Aorta (tissue), 5 donors: Measurements from ENCODE around the gene MAPT. TPM values are rescaled to one million over a fixed set of nuclear protein-coding genes. Genes with fewer than 3 reads are reported as not detected.
"Not testable (repeated sequence)": the region's sequence is repeated elsewhere in the genome, so short reads cannot be mapped to it uniquely, and the experiment has no call there.

Source experiments
- ATAC-seq: fragments of 200-7000 bp; cut with Tn5 transposase; one replicate; pipeline ENCODE4 v1.9.1; 2022; ENCODE audit warnings: moderate library complexity; ENCODE audit not compliant: low FRiP score
- DNase-seq, 2 donors: peaks; one replicate each; pipeline ENCODE4 v3.0.0-alpha.2; 2020
- H3K27ac ChIP-seq, 2 donors: one replicate each; pipeline ENCODE4 v1.5.1; 2013; ENCODE audit warnings: low read length in 2 of 2, mild to moderate bottlenecking in 2 of 2, moderate library complexity in 2 of 2, control low read depth in 1 of 2, inconsistent platforms in 1 of 2, low read depth in 1 of 2
- H3K27me3 ChIP-seq, 2 donors: one replicate each; pipeline ENCODE4 v1.6.1; 2013; ENCODE audit warnings: control low read depth in 1 of 2, low read length in 1 of 2, mild to moderate bottlenecking in 1 of 2, moderate library complexity in 1 of 2; ENCODE audit not compliant: insufficient read depth in 2 of 2, control insufficient read depth in 1 of 2
- H3K36me3 ChIP-seq, 2 donors: one replicate each; pipeline ENCODE4 v1.6.1; 2013; ENCODE audit warnings: control low read depth in 1 of 2, low read length in 1 of 2, mild to moderate bottlenecking in 1 of 2; ENCODE audit not compliant: insufficient read depth in 2 of 2, control insufficient read depth in 1 of 2
- H3K4me1 ChIP-seq, 2 donors: one replicate each; pipeline ENCODE4 v1.6.1; 2013; ENCODE audit warnings: low read length in 2 of 2, control low read depth in 1 of 2, mild to moderate bottlenecking in 1 of 2, moderate library complexity in 1 of 2; ENCODE audit not compliant: insufficient read depth in 2 of 2, control insufficient read depth in 1 of 2
- H3K4me3 ChIP-seq, 2 donors: one replicate each; pipeline ENCODE4 v1.5.1; 2013; ENCODE audit warnings: low read length in 2 of 2, control low read depth in 1 of 2, mild to moderate bottlenecking in 1 of 2
- H3K9me3 ChIP-seq: one replicate; pipeline ENCODE4 v1.6.1; 2013; ENCODE audit warnings: mild to moderate bottlenecking, low read length; ENCODE audit not compliant: control insufficient read depth
- WGBS, 2 donors: extraction: QIAGEN DNeasy Blood & Tissue Kit; methylation state at CpG; one replicate each; pipeline ENCODE4 v1.1.7; 2013; 5-methylcytosine and 5-hydroxymethylcytosine counted together
- intact Hi-C, 2 donors: fragments of 100-400 bp; cut with DNase I; formaldehyde crosslinking; loops; one replicate each; pipeline versions ENCODE4 v1.14.2 to v1.15.0; 2022
- polyA plus RNA-seq, 2 donors: library from polyadenylated mRNA; stranded (reverse); fragments of 200-250 nt; gene quantifications; one replicate each; pipeline ENCODE4 v1.2.3, GENCODE V29; 2013
- total RNA-seq, 2 donors: library from RNA; stranded (reverse); fragmentation: NEBNext Ultra II Directional; extraction: Animal tissue kit (Norgen Biotek cat#: 25700); gene quantifications; one replicate each; pipeline ENCODE4 v1.2.1, GENCODE V29; 2021
- donor health status: healthy with polysubstance abuse.
- donor health status: Bipolar disorder and iron deficiency.
- donor health status: DM: no; HTN: no; CAD: no.
- donor health status: DM: no; HTN: no; CAD: no.
- donor health status: DM: yes; HTN: yes; CAD: no.

MAPT gene
- total and polyA plus RNA-seq, 4 donors, result 0.13 to 3.9 (median 0.90) TPM

DNA sequence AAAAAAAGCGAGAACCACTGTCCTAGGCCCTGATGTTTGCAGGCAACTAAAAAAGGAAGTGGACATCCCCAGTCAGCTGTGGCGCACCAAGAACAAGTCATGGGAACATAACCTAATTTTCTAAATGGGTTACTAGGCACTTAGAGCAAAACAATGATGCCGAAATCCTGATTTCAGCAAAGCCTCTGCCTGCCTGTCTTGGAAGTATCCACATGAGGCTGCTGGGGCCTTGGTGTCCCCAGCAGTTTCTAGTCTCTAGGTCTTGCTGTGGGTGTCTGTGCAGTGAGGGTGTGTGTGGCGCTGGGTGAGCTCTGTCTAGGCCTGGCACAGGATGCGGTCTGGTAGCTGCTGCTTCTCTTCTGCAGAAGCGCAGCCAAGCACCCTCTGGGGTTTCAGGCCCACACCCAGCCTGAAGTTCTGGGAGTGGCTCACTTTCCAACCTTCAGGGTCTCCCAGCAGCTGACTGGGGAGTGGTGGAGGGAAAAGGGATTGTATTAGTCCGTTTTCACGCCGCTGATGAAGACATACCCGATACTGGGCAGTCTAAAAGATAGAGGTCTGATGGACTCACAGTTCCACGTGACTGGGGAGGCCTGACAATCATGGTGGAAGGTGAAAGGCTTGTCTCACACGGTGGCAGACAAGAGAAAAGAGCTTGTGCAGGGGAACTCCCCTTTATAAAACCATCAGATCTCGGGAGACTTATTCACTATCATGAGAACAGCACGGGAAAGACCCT lies 125.8 kb downstream of the MAPT start:
- Histone ChIP-seq H3K9me3 (no peaks in the 10 kb centered on the region), H3K4me3 (no peak overlapping the region), H3K27ac (no peak overlapping the region), H3K4me1 (no peaks in the 10 kb centered on the region), H3K27me3 (no peaks in the 10 kb centered on the region), H3K36me3 (no peaks in the 10 kb centered on the region)
- WGBS, 2 donors, result 90 to 92% methylated on average over 14 of the region's 14 CpGs
- DNase-seq (peak in 1 of 2 donors; percentile 61), ATAC-seq (no peak)
- intact Hi-C loops, result no loop called here

DNA sequence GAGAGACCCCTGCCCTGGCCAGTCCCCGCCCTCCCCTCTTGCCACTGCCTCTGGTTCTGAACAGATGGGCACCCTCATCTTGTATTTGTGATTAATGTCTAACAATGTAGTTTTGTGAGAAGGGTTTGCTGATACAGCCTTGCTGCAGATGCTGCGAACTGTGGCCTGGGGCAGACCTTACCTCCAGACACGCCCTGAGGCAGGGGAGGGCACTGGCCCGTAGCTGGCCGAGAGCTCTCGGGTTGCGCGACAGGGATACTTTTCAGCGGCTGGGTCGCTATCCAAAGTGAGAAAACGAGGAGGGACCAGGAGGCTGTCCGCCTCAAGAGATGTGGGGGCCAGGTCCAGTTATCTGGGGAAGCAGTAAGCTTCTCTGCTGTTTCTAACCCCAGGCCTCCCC lies 126.6 kb downstream of the MAPT start:
- Histone ChIP-seq H3K27me3 (no peaks in the 10 kb centered on the region), H3K9me3 (no peaks in the 10 kb centered on the region), H3K4me3 (no peak overlapping the region), H3K36me3 (no peaks in the 10 kb centered on the region), H3K4me1 (no peaks in the 10 kb centered on the region), H3K27ac (no peak overlapping the region)
- WGBS, 2 donors, result 86 to 89% methylated on average over 12 of the region's 12 CpGs
- DNase-seq, result no peak
- ATAC-seq, result no peak
- intact Hi-C loops, result no loop called here

DNA sequence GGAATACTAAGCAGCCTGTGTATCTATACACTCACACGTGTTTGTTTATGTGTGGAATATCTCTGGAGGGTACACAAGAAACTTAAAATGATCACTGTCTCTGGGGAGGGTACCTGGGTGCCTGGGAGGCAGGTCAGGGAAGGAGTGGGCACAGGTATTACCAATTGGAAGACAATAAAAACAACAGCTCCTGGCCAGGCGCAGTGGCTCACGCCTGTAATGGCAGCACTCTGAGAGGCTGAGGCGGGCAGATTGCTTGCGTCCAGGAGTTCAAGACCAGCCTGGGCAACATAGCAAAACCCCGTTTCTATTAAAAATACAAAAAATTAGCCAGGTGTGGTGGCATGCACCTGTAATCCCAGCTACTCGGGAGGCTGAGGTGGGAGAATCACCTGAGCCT lies 129.0 kb downstream of the MAPT start:
- WGBS, 2 donors, result 90% methylated on average over 7 of the region's 7 CpGs
- DNase-seq, H3K36me3 ChIP-seq, H3K9me3 ChIP-seq, H3K4me3 ChIP-seq, H3K4me1 ChIP-seq, H3K27ac ChIP-seq, ATAC-seq, intact Hi-C loops, H3K27me3 ChIP-seq: not testable (repeated sequence)

DNA sequence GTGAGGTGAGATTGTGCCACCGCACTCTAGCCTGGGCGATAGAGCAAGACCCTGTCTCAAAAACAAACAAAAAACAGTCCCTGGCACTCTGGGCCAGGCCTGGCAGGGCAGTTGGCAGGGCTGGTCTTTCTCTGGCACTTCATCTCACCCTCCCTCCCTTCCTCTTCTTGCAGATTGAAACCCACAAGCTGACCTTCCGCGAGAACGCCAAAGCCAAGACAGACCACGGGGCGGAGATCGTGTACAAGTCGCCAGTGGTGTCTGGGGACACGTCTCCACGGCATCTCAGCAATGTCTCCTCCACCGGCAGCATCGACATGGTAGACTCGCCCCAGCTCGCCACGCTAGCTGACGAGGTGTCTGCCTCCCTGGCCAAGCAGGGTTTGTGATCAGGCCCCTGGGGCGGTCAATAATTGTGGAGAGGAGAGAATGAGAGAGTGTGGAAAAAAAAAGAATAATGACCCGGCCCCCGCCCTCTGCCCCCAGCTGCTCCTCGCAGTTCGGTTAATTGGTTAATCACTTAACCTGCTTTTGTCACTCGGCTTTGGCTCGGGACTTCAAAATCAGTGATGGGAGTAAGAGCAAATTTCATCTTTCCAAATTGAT lies 129.5 kb downstream of the MAPT start:
- 83 to 87% methylated on average over 21 to 24 of the region's 24 CpGs for WGBS, 2 donors
- no peaks in the 10 kb centered on the region for H3K27me3 ChIP-seq
- no peak for DNase-seq

DNA sequence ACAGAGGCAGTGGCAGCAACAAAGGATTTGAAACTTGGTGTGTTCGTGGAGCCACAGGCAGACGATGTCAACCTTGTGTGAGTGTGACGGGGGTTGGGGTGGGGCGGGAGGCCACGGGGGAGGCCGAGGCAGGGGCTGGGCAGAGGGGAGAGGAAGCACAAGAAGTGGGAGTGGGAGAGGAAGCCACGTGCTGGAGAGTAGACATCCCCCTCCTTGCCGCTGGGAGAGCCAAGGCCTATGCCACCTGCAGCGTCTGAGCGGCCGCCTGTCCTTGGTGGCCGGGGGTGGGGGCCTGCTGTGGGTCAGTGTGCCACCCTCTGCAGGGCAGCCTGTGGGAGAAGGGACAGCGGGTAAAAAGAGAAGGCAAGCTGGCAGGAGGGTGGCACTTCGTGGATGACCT lies 130.2 kb downstream of the MAPT start:
- no peak for ATAC-seq
- intact Hi-C loops, result no loop called here

More for the DNA sequence above, 129.5 kb downstream of the MAPT start:
- ATAC-seq, result no peak
- H3K9me3 ChIP-seq, result no peaks in the 10 kb centered on the region
- intact Hi-C loops, result no loop called here
- H3K27ac ChIP-seq, result no peak overlapping the region
- no peaks in the 10 kb centered on the region for H3K4me1 ChIP-seq
- H3K36me3 ChIP-seq, result peaks cover 0 to 1% of the 10 kb centered on the region in 2 donors
- no peak overlapping the region for H3K4me3 ChIP-seq

GRCh38 chr17:46025060-46025459 lies 130.7 kb downstream of the MAPT start:
- no peaks in the 10 kb centered on the region for H3K27me3 ChIP-seq
- DNase-seq (no peak), ATAC-seq (no peak)
- H3K4me3 ChIP-seq, result no peak overlapping the region
- H3K4me1 ChIP-seq, result no peaks in the 10 kb centered on the region
- H3K27ac ChIP-seq, result no peak overlapping the region
- H3K36me3 ChIP-seq, result peaks cover 0 to 1% of the 10 kb centered on the region in 2 donors
- intact Hi-C loops, result no loop called here
- 84 to 87% methylated on average over 10 of the region's 10 CpGs for WGBS, 2 donors
- H3K9me3 ChIP-seq, result no peaks in the 10 kb centered on the region

More for the DNA sequence above, 130.2 kb downstream of the MAPT start:
- H3K27me3 ChIP-seq, result no peaks in the 10 kb centered on the region
- no peak for DNase-seq
- H3K36me3 ChIP-seq, result peaks cover 0 to 1% of the 10 kb centered on the region in 2 donors
- H3K9me3 ChIP-seq, result no peaks in the 10 kb centered on the region
- 79% methylated on average over 14 of the region's 14 CpGs for WGBS, 2 donors
- H3K27ac ChIP-seq, result no peak overlapping the region
- no peaks in the 10 kb centered on the region for H3K4me1 ChIP-seq
- H3K4me3 ChIP-seq, result no peak overlapping the region

DNA sequence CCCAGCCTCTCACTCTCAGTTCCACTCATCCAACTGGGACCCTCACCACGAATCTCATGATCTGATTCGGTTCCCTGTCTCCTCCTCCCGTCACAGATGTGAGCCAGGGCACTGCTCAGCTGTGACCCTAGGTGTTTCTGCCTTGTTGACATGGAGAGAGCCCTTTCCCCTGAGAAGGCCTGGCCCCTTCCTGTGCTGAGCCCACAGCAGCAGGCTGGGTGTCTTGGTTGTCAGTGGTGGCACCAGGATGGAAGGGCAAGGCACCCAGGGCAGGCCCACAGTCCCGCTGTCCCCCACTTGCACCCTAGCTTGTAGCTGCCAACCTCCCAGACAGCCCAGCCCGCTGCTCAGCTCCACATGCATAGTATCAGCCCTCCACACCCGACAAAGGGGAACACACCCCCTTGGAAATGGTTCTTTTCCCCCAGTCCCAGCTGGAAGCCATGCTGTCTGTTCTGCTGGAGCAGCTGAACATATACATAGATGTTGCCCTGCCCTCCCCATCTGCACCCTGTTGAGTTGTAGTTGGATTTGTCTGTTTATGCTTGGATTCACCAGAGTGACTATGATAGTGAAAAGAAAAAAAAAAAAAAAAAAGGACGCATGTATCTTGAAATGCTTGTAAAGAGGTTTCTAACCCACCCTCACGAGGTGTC lies 131.3 kb downstream of the MAPT start:
- ATAC-seq, result no peak
- no peak overlapping the region for H3K27ac ChIP-seq
- WGBS, 2 donors, result 84 to 87% methylated on average over 8 of the region's 8 CpGs
- H3K36me3 ChIP-seq, result peaks cover 0 to 1% of the 10 kb centered on the region in 2 donors
- H3K4me3 ChIP-seq, result no peak overlapping the region
- no peaks in the 10 kb centered on the region for H3K4me1 ChIP-seq
- H3K9me3 ChIP-seq, result no peaks in the 10 kb centered on the region
- no peaks in the 10 kb centered on the region for H3K27me3 ChIP-seq
- no peak for DNase-seq
- intact Hi-C loops, result no loop called here

DNA sequence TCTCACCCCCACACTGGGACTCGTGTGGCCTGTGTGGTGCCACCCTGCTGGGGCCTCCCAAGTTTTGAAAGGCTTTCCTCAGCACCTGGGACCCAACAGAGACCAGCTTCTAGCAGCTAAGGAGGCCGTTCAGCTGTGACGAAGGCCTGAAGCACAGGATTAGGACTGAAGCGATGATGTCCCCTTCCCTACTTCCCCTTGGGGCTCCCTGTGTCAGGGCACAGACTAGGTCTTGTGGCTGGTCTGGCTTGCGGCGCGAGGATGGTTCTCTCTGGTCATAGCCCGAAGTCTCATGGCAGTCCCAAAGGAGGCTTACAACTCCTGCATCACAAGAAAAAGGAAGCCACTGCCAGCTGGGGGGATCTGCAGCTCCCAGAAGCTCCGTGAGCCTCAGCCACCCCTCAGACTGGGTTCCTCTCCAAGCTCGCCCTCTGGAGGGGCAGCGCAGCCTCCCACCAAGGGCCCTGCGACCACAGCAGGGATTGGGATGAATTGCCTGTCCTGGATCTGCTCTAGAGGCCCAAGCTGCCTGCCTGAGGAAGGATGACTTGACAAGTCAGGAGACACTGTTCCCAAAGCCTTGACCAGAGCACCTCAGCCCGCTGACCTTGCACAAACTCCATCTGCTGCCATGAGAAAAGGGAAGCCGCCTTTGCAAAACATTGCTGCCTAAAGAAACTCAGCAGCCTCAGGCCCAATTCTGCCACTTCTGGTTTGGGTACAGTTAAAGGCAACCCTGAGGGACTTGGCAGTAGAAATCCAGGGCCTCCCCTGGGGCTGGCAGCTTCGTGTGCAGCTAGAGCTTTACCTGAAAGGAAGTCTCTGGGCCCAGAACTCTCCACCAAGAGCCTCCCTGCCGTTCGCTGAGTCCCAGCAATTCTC lies 132.1 kb downstream of the MAPT start:
- Histone ChIP-seq H3K36me3 (peaks cover 0 to 1% of the 10 kb centered on the region in 2 donors), H3K4me3 (no peak overlapping the region), H3K27ac (no peak overlapping the region), H3K4me1 (no peaks in the 10 kb centered on the region), H3K9me3 (no peaks in the 10 kb centered on the region), H3K27me3 (no peaks in the 10 kb centered on the region)
- WGBS, 2 donors, result 75 to 79% methylated on average over 17 of the region's 17 CpGs
- intact Hi-C loops, result no loop called here
- DNase-seq, result peak in 1 of 2 donors; percentile 75
- no peak for ATAC-seq
